ENCODE data around the gene LINGO1.

Gene LINGO1

DNA sequence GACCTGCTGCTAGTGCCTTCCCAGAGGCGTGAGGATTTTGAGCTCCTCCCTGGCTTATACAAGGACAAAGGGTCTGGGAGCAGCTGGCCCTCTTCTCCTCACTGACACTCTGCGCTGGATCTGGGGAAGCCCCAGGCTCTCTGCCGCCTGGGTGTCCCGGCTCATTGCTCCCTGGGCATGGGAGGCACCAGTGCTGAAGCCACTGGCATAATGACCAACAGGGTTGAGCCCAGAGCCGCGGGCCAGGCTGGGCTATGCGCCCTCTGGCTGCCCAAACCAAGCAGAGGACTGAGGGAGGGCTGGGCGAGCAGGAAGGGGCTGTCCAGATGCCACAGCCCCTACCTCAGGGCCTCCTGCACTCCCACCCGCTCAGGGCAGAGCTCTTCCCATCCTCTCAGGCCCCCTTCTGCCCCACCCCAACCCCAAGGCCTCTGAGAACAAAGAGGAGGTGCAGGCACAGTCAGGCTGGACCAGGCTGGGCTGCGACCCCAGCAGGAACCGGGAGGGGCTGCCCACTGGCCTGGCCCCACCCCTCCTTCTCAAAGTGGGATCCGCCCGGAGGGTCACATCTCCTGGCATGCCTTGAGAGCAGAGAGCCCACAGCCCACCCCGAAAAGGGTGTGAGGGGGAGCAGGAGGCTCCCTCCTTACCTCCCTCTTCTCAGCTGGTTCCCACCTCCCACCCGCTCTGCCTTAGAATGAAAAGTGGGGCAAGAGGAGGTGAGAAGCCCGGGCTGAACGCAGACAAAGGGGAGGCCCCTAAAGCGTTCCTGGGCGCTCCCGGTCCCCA lies 1.6 kb downstream of the LINGO1 start:
- no peak for DNase-seq

GRCh38 chr15:77630056-77630455 lies 2.7 kb downstream of the LINGO1 start:
- DNase-seq, result no peak

DNA sequence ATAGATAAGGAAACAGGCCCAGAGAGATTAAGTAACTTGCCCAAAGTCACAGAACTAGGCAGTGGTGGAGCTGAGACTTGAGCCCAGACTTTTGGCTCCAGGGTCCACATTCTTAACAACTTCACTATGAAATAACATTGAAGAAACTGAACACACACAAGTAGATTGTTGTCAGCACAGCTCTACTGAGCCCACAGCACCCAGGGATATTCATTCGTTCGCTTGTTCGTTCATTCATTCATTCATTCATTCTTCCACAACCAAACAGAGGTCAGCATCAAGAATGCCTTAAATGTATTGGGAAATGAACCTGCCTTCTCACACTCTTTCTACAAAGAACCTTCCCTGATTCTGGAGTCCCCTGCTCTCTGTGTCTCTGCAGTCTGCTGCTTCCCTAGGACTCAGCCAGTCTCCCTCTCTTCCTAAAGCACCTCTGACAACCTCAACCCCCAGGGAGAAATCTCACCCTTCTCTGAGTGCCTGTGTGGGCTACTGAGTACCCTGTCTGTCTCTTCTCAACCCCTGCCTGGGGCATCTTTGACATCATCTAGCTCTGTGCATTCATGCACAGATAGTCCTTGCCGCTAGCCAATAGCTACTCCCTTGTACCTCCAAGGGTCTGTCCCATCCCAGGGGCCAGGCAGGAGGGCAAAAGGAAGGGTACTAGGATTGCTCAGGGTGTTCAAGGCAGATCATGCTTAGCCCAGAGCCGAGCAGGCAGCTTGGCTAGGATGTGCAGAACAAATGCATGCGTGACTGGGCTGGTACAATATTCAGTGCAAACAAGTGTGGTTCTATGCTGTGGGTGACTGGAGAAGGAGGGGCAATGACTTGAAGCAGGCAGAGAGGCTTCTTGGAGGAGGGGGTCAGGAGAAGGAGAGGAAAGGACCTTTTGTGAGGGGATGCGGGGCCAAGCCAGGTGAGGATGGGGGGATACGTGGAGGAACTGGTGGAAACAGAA lies 3.4 kb downstream of the LINGO1 start:
- DNase-seq, result no peak

DNA sequence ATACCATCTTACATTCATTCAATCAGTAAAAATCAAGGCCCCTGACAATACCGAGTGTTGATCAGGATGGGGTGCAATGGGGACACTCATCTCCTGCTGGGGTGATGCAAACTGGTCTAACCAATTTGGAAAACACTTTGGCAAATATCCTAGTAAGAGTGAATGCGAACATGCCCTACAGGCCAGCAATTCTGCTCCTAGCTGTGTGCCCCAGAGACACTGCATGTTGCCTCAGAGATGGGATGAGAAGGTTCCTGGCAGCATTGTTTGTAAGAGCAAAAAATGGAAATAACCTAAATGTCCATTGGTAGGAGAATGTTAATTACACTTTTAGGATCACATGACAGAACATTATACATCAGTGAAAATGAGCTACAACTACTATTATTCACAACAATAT lies 4.7 kb downstream of the LINGO1 start:
- no peak for DNase-seq

- DNase-seq, result no peak
Measured at GRCh38 chr15:77627581-77627980, 5.1 kb downstream of the LINGO1 start.

GRCh38 chr15:77627067-77627466 lies 5.6 kb downstream of the LINGO1 start:
- DNase-seq, result no peak

- DNase-seq, result no peak
Measured at GRCh38 chr15:77626002-77626401, 6.7 kb downstream of the LINGO1 start.

GRCh38 chr15:77625376-77625775 lies 7.3 kb downstream of the LINGO1 start:
- DNase-seq, result no peak

DNA sequence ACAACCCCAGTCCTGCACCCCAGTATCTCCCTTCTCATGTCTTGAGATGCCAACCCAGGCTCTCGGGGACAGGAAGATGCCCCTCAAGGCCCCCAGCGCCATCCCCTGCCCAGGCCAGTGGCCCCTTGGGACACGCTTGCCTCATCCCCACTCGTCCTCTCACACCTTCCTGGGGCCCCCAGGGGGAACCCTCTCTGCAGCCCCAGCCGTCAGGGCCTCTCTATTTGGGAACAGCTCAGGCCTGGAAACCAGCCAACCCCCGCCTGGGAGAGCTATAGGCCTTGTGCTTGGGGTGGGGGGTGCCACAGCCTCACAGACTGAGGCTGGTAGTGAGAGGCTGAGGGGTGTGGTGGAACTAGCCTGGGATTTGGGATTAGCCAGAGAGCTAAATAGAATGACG lies 7.8 kb downstream of the LINGO1 start:
- no peak for DNase-seq

GRCh38 chr15:77623755-77624524 lies 8.8 kb downstream of the LINGO1 start:
- DNase-seq, result no peak

- DNase-seq, result no peak
Measured at GRCh38 chr15:77622934-77623754, 9.6 kb downstream of the LINGO1 start.

- no peak for DNase-seq
Measured at GRCh38 chr15:77622209-77622933, 10.3 kb downstream of the LINGO1 start.

- DNase-seq, result no peak
Measured at GRCh38 chr15:77621847-77622208, 10.9 kb downstream of the LINGO1 start.

GRCh38 chr15:77620960-77621647 lies 11.6 kb downstream of the LINGO1 start:
- no peak for DNase-seq

- DNase-seq, result no peak
Measured at GRCh38 chr15:77620297-77620696, 12.4 kb downstream of the LINGO1 start.

- DNase-seq, result no peak
Measured at GRCh38 chr15:77619883-77620282, 12.8 kb downstream of the LINGO1 start.

DNA sequence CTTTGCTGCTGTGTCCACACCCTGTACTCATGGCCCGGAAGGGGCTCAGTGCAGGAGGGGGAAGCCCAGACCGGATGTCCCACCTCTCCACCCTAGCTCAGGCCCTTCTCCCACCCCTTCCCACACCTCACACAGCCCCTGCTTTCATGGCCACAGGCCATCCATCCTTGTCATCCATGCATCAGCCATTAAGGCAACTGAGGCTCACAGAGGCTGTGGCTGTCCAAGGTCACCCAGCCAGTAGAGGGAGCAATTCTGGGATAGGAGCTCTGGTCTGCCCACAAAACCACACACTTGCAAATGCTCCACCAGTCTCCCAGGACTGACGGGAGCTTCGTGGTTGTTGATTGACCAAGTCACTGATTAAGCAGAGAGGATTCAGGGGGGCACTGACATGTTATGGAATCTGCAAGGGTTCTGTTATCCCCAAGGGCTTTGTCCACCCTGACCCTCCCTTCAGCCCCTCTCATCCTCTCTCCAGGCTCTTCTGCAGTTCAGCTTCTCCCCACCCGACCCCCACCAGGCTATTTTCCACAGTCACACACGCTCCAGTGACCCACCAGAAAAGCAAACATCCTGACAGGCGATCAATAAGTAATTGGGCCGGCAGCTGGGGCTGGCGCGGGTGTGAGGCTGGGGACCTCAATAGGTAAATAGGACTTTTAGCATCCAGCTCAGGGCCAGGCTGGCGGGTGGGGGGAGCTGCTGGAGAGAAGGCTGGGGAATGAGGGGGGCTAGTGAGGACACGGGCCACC lies 15.1 kb downstream of the LINGO1 start:
- DNase-seq, result no peak

DNA sequence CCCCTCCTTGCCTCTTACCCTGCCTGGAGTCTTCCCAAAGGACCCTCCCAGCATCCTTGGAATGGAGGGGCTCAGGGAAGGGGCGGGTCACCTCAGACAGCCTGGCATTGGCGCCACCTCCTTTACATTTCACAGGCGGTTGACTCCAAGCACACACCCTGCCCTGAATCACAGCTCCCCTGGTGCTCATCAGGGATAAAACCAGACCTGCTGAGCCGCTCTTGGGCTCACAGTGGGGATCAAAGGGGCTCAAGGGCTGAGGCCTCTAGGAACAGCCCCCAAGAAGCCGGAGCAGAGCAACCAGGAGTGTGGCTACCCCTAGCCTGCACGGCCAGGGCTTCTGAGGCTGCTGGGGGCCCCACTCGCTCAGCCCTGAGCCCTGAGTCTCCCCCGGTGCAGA lies 16.6 kb downstream of the LINGO1 start:
- no peak for DNase-seq

- DNase-seq, result no peak
Measured at GRCh38 chr15:77615472-77615871, 17.2 kb downstream of the LINGO1 start.

- no peak for DNase-seq
Measured at GRCh38 chr15:77614251-77614806, 18.4 kb downstream of the LINGO1 start.
